IMR-90 (cell line): ENCODE data around the gene UTP4. TPM values are rescaled to one million over a fixed set of nuclear protein-coding genes. Genes with fewer than 3 reads are reported as not detected.

Source experiments
- ATAC-seq: fragments of 200-7000 bp; cut with Tn5 transposase; 2 replicates; pipeline ENCODE4 v1.9.1; 2020; ENCODE audit warnings: low read depth, mild to moderate bottlenecking, moderate library complexity
- BruUV-seq: library from RNA; stranded (reverse); fragments of 400-500 nt; replicated peaks from 2 replicates; lab custom pipeline; 2021; lab: Mats Ljungman, UMichigan
- CTCF ChIA-PET: fragments of 300-600 bp; formaldehyde crosslinking; extraction: SDS; loops from one replicate; lab custom pipeline; 2021; ENCODE audit warnings: antibody characterized with exemption; lab: Yijun Ruan, JAX
- POLR2A ChIA-PET: fragments of 300-600 bp; sonication (Branson Sonifier 250); formaldehyde crosslinking; loops from one replicate; lab custom pipeline; 2022; ENCODE audit warnings: antibody characterized with exemption; ENCODE audit not compliant: unreplicated experiment; lab: Charles Lee
- DNase-seq: peaks from one replicate; pipeline ENCODE4 v3.0.0; 2013
- H2AFZ ChIP-seq: replicated peaks from 2 replicates; pipeline ENCODE3; 2013; ENCODE audit warnings: low read length, mild to moderate bottlenecking; ENCODE audit not compliant: poor library complexity
- H2AK5ac ChIP-seq: 2 replicates; pipeline ENCODE4 v1.6.1; 2013; ENCODE audit warnings: low read depth, low read length, inconsistent platforms
- H2AK9ac ChIP-seq: replicated peaks from 2 replicates; pipeline ENCODE3; 2013; ENCODE audit warnings: mild to moderate bottlenecking, low read depth, low read length, moderate library complexity; ENCODE audit not compliant: poor library complexity
- H2BK120ac ChIP-seq: 2 replicates; pipeline ENCODE4 v1.6.1; 2013; ENCODE audit warnings: low read depth, low read length, inconsistent platforms
- H2BK15ac ChIP-seq: 3 replicates; pipeline ENCODE4 v1.6.1; 2013; ENCODE audit warnings: low read depth, low read length, inconsistent platforms
- H2BK20ac ChIP-seq: 2 replicates; pipeline ENCODE4 v1.6.1; 2013; ENCODE audit warnings: low read depth, mild to moderate bottlenecking, inconsistent platforms, low read length, moderate library complexity
- H2BK5ac ChIP-seq: 2 replicates; pipeline ENCODE4 v1.6.1; 2013; ENCODE audit warnings: mild to moderate bottlenecking, low read depth, low read length, inconsistent platforms; ENCODE audit not compliant: poor library complexity, severe bottlenecking
- H3K14ac ChIP-seq: replicated peaks from 2 replicates; pipeline ENCODE4 v1.6.1; 2013; ENCODE audit warnings: low read depth, low read length, inconsistent platforms
- H3K18ac ChIP-seq: 2 replicates; pipeline ENCODE4 v1.6.1; 2013; ENCODE audit warnings: low read depth, low read length, control low read depth
- H3K23ac ChIP-seq: 2 replicates; pipeline ENCODE4 v1.6.1; 2013; ENCODE audit warnings: low read depth, low read length, inconsistent platforms
- H3K27ac ChIP-seq: 2 replicates; pipeline ENCODE4 v1.5.1; 2013; ENCODE audit warnings: mild to moderate bottlenecking, control low read depth, low read length; ENCODE audit not compliant: insufficient read depth
- H3K27me3 ChIP-seq: 2 replicates; pipeline ENCODE4 v1.6.1; 2013; ENCODE audit warnings: low read length; ENCODE audit not compliant: control insufficient read depth, insufficient read depth
- H3K36me3 ChIP-seq: 2 replicates; pipeline ENCODE4 v1.6.1; 2013; ENCODE audit warnings: low read length, mixed read lengths; ENCODE audit not compliant: control insufficient read depth, insufficient read depth
- H3K4ac ChIP-seq: 2 replicates; pipeline ENCODE4 v1.6.1; 2013; ENCODE audit warnings: low read depth, low read length, inconsistent platforms
- H3K4me1 ChIP-seq: 2 replicates; pipeline ENCODE4 v1.6.1; 2013; ENCODE audit warnings: low read length, mixed read lengths; ENCODE audit not compliant: control insufficient read depth, insufficient read depth
- H3K4me2 ChIP-seq: 2 replicates; pipeline ENCODE4 v1.6.1; 2013; ENCODE audit warnings: low read depth, mild to moderate bottlenecking, control low read depth, low read length, moderate library complexity
- H3K4me3 ChIP-seq: 2 replicates; pipeline ENCODE4 v1.5.1; 2013; ENCODE audit warnings: low read depth, mild to moderate bottlenecking, control low read depth, low read length, moderate library complexity; ENCODE audit not compliant: insufficient read depth
- H3K56ac ChIP-seq: 2 replicates; pipeline ENCODE4 v1.6.1; 2013; ENCODE audit warnings: low read length, inconsistent platforms; ENCODE audit not compliant: insufficient read depth; ENCODE audit errors: extremely low read depth
- H3K79me1 ChIP-seq, 2 experiments: 2 replicates each; pipeline ENCODE4 v1.6.1; 2013; ENCODE audit warnings: low read length in 2 of 2, inconsistent platforms in 1 of 2, low read depth in 1 of 2
- H3K9ac ChIP-seq: 2 replicates; pipeline ENCODE4 v1.6.1; 2013; ENCODE audit warnings: low read depth, low read length, control low read depth
- H3K9me1 ChIP-seq: 2 replicates; pipeline ENCODE4 v1.6.1; 2013; ENCODE audit warnings: low read length, inconsistent platforms; ENCODE audit not compliant: insufficient read depth
- H3K9me3 ChIP-seq: 2 replicates; pipeline ENCODE4 v1.6.1; 2013; ENCODE audit warnings: low read length; ENCODE audit not compliant: control insufficient read depth, insufficient read depth
- H4K20me1 ChIP-seq: 2 replicates; pipeline ENCODE4 v1.6.1; 2013; ENCODE audit warnings: low read length, inconsistent platforms; ENCODE audit not compliant: insufficient read depth
- H4K5ac ChIP-seq: 2 replicates; pipeline ENCODE4 v1.6.1; 2013; ENCODE audit warnings: mild to moderate bottlenecking, low read depth, low read length, control low read depth
- H4K8ac ChIP-seq, 2 experiments: 2 replicates each; pipeline ENCODE4 v1.6.1; 2013; ENCODE audit warnings: low read depth in 2 of 2, low read length in 2 of 2, control low read depth in 1 of 2, inconsistent platforms in 1 of 2
- H4K91ac ChIP-seq: 2 replicates; pipeline ENCODE4 v1.6.1; 2013; ENCODE audit warnings: low read depth, low read length, inconsistent platforms; ENCODE audit not compliant: insufficient read depth
- CEBPB ChIP-seq: IDR thresholded peaks from 2 replicates; pipeline ENCODE4 v1.6.1; 2012; ENCODE audit warnings: low read depth, low read length, improper control_type of control experiment
- CTCF ChIP-seq: conservative IDR thresholded peaks from 2 replicates; pipeline ENCODE4 v1.5.1; 2012; ENCODE audit warnings: mild to moderate bottlenecking, low read depth, low read length, improper control_type of control experiment
- ELK1 ChIP-seq: fragments of 150-350 bp; IDR thresholded peaks from 2 replicates; pipeline ENCODE4 v1.6.1; 2016; ENCODE audit warnings: low read depth, mild to moderate bottlenecking, low read length, moderate library complexity, borderline replicate concordance
- MXI1 ChIP-seq: IDR thresholded peaks from 2 replicates; pipeline ENCODE4 v1.6.1; 2012; ENCODE audit warnings: low read depth, mild to moderate bottlenecking, low read length, moderate library complexity, borderline replicate concordance
- RFX5 ChIP-seq: IDR thresholded peaks from 2 replicates; pipeline ENCODE4 v1.8.0; 2012; ENCODE audit warnings: low read depth, mild to moderate bottlenecking, low read length, moderate library complexity
- USF2 ChIP-seq: fragments of 150-350 bp; IDR thresholded peaks from 2 replicates; pipeline ENCODE4 v1.6.1; 2017; ENCODE audit warnings: mild to moderate bottlenecking, antibody characterized with exemption, low read length, low read depth
- WGBS, 2 experiments: methylation state at CpG; one replicate each; pipeline versions ENCODE4 v1.1.5 to v1.1.7; 2013; ENCODE audit warnings: missing lambda C conversion rate in 2 of 2; ENCODE audit not compliant: insufficient read length in 1 of 2; ENCODE audit errors: extremely low coverage in 2 of 2; 5-methylcytosine and 5-hydroxymethylcytosine counted together
- dilution Hi-C: fragments of 300-500 bp; cut with HindIII; formaldehyde crosslinking; loops from one replicate; pipeline ENCODE4 v1.14.3; 2018; ENCODE audit warnings: low sequenced_read_pairs; ENCODE audit not compliant: unreplicated experiment
- in situ Hi-C: fragments of 300-500 bp; cut with MboI; formaldehyde crosslinking; loops from 3 replicates; pipeline ENCODE4 v1.14.3; 2019; ENCODE audit warnings: low sequenced_read_pairs, inconsistent platforms, mixed read lengths
- intact Hi-C: fragments of 100-400 bp; cut with micrococcal nuclease; formaldehyde crosslinking; loops from 2 replicates; pipeline ENCODE4 v1.10.0; 2022
- polyA plus RNA-seq, 3 experiments: library from polyadenylated mRNA; depleted of rRNA; stranded (reverse); fragments of >200 nt; gene quantifications; 2 replicates each; pipeline ENCODE4 v1.2.3, GENCODE V29; 2012; ENCODE audit warnings: low replicate concordance in 1 of 3
- total RNA-seq: library from RNA; depleted of rRNA; stranded (reverse); fragments of >200 nt; gene quantifications from 2 replicates; pipeline ENCODE4 v1.2.3, GENCODE V29; 2012

UTP4 gene
- total and polyA plus RNA-seq, 2 of the 4 experiments (the other 2 are of a cell fraction), result 32.1 to 61.8 TPM

GRCh38 chr16:69126221-69126620 lies 6.2 kb upstream of the UTP4 start:
- no peak for TF ChIP-seq MXI1
- TF ChIP-seq CTCF, result no peak
- TF ChIP-seq ELK1, result no peak
- no peak for TF ChIP-seq CEBPB
- TF ChIP-seq USF2, result no peak
- TF ChIP-seq RFX5, result no peak
- no peak overlapping the region for H2AK9ac ChIP-seq
- no peak overlapping the region for H4K91ac ChIP-seq
- H3K9me3 ChIP-seq, result no peaks in the 10 kb centered on the region
- ATAC-seq, result no peak
- no peak overlapping the region for H3K4me3 ChIP-seq
- no peak overlapping the region for H2BK5ac ChIP-seq
- intact Hi-C loops (loop anchor here (10.0 kb wide), 1 partner anchor 531 kb away; no protein-coding TSS in a partner anchor), dilution Hi-C loops (no loop called here), in situ Hi-C loops (no loop called here)
- H3K4me2 ChIP-seq, result no peak overlapping the region
- H3K56ac ChIP-seq, result no peak overlapping the region
- H2BK15ac ChIP-seq, result no peak overlapping the region
- no peaks in the 10 kb centered on the region for H3K4me1 ChIP-seq
- ChIA-PET POLR2A (no interaction called here), CTCF (no interaction called here)
- no peak overlapping the region for H3K23ac ChIP-seq
- no peak for DNase-seq
- no peak overlapping the region for H4K8ac ChIP-seq
- H4K5ac ChIP-seq, result no peak overlapping the region
- H3K14ac ChIP-seq, result no peak overlapping the region
- no peak overlapping the region for H3K18ac ChIP-seq
- H3K27me3 ChIP-seq, result no peaks in the 10 kb centered on the region
- H3K9me1 ChIP-seq, result no peaks in the 10 kb centered on the region; the same call in 1 of the 2 replicates
- no peak overlapping the region for H2AFZ ChIP-seq
- no peak overlapping the region for H2AK5ac ChIP-seq
- 90% methylated on average over 3 of the region's 3 CpGs; no CpG with 5 or more reads in 1 of the 2 experiments for WGBS, 2 experiments
- peaks cover 39% of the 10 kb centered on the region for H4K20me1 ChIP-seq
- H3K27ac ChIP-seq, result no peak overlapping the region
- H2BK20ac ChIP-seq, result no peak overlapping the region
- peaks cover 17 to 51% of the 10 kb centered on the region in 2 experiments for H3K79me1 ChIP-seq
- H3K9ac ChIP-seq, result no peak overlapping the region
- no TSS peak for BruUV-seq
- H2BK120ac ChIP-seq, result no peak overlapping the region
- H3K4ac ChIP-seq, result no peak overlapping the region
- peaks cover 3% of the 10 kb centered on the region for H3K36me3 ChIP-seq
